HG03558 (cell line): ENCODE data around the gene BACH2.
"Not testable (repeated sequence)": the region's sequence is repeated elsewhere in the genome, so short reads cannot be mapped to it uniquely, and the experiment has no call there.

Experiments used
- ATAC-seq: cut with Tn5 transposase; IDR thresholded peaks from one replicate; pipeline ENCODE4 v1.9.1; 2021; ENCODE audit warnings: moderate number of reproducible peaks; ENCODE audit not compliant: unreplicated experiment; ENCODE audit errors: extremely low read depth

BACH2 gene

DNA sequence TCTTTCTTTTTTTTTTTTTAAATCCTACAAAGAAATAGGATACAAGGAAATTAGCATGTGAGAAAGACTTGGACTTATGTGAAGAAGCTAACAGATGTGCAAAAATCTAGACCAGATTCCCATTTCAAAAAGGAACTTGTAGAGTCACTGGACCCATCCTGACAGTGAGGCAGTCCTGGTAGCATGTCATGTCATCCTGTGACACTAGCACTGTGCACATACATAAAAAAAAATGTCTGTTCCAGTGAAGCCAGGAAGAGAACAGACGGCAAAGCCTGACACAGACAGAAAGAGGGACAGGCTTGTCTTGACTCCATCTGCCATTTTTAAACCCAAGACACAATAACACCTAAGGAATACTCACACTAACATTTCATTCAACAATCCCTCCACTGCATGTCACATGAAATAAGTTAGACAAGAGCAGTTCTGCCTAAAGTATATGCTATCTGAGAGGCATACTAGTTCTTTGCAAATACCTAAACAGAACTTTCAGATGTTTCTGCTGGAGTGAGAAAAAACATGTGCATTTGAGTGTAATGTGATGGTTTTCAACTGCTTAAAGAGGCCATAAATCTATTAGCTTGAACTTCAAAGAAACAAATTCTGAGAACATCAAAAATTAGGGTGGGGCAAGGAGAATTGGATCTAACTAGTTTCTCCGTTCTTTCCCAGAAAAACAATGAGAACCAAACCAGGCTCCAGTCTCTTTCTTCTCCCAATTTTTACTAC lies 159.6 kb downstream of the BACH2 start:
- ATAC-seq: no peak

DNA sequence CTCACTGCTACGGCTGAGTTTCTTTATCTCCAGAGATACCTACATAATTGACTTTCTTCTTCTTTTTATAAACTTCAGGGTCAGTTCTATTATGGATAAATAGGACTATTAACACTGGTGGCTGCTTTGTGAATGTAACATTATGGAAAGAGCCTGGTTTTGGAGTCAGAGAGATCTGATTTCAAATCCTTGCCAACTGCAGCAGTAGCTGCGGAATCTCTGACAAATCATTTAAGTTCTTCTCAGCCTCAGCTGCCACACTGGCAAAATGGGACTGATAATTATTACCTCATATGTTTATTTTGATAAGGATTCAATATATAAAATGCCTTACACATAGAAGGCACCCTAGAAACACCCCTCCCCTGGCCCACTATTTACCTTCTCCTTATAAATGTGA lies 160.5 kb downstream of the BACH2 start:
- no peak for ATAC-seq

DNA sequence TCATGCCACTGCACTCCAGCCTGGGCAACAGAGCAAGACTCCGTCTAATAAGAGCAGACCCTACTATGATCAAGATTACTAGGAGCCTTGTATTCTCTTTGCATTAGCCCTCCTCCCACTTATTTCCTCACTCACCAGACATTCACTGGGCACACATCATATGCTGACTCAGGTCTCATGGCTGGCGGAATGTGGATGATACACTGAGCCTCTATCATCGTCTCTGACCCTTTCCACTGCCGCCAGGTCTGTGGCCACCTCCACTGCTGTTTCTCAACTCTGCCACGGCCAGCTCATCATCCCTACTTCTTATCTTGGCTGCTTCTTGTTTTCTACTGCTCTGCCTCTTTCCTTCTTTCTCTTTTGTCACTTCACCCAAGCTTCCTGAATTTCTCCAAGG lies 161.0 kb downstream of the BACH2 start:
- no peak for ATAC-seq

DNA sequence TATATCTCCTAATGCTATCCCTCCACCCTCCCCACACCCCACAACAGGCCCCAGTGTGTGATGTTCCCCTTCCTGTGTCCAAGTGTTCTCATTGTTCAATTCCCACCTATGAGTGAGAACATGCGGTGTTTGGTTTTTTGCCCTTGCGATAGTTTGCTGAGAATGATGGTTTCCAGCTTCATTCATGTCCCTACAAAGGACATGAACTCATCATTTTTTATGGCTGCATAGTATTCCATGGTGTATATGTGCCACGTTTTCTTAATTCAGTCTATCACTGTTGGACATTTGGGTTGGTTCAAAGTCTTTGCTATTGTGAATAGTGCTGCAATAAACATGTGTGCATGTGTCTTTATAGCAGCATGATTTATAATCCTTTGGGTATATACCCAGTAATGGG lies 163.0 kb downstream of the BACH2 start:
- ATAC-seq: not testable (repeated sequence)

DNA sequence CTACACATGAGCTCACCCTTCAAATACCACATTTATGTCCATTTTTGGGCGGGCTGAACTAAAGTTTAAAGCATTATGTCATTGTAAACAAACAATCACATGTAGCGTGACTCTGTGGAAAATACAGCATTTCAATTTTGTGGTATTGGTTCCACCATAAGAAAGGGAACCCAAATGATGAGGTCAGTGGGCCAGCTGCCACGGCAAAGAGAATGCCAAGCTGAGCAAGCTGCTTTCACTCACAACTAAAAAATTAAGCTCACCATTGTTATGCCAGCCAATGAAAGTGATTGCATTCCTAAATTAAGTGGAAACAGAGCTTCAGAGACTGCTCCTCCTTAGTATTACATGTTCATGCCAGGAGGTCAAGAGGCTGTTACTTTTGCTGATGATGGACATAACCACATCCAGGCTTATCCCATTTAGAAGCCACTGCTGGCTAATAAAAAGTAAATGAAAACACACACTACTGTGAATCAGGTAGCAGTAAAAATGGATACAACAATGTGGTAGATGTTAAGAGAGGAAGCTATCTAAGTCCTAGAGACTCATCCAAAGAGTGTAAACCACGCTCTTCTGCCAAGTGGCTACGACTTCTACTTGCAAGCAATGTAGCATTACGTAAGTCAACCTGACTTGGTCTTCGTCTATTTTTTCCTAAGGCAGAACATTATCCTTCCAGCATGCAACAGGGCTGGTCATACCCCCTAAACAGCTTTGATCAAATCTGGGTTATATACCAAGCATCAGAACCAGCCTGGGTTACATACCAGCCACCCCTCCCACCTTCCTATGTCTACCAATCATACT lies 164.8 kb downstream of the BACH2 start:
- no peak for ATAC-seq

DNA sequence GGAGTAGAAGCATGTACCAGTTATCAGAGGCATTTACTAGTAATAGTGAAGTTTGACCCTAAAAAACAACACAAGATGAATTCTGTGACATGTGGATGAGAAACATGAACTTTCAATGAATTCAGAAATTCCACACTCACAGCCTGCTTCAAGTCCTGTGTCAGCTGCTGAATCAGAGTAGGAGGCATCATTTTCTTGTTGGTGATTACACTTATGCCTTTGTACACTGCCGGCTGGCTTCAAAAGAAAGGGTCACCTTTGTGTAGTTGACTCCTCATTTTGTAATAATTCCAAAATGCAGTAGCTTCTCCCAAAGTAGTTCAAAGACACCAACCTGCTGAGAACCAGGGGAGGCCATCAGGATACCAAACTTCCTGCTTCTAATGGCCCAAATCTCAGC lies 165.5 kb downstream of the BACH2 start:
- ATAC-seq: no peak

DNA sequence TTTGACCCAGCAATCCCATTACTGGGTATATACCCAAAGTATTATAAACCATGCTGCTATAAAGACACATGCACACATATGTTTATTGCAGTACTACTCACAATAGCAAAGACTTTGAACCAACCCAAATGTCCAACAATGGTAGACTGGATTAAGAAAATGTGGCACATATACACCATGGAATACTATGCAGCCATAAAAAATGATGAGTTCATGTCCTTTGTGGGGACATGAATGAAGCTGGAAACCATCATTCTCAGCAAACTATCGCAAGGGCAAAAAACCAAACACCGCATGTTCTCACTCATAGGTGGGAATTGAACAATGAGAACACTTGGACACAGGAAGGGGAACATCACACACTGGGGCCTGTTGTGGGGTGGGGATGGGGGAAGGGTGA lies 168.0 kb downstream of the BACH2 start:
- ATAC-seq: not testable (repeated sequence)

DNA sequence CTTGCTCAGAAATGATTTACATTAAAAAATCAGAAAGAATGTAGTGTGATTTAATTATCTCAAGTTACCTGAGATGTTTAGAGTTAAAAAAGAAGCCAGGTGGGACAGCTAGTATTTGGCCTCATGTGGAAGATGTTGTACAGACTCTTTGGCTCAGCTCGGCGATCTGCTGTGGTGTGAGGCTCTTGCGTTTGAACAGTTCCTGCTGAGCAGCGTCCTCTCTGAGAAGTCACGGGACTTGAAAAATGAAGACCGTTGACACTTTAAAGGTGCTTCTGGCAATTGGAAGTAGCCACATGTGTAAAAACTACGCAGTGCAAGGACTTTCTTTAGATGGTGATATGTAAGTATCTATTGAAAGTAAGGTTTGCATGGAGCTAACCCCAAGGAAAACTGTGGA lies 169.0 kb downstream of the BACH2 start:
- no peak for ATAC-seq

DNA sequence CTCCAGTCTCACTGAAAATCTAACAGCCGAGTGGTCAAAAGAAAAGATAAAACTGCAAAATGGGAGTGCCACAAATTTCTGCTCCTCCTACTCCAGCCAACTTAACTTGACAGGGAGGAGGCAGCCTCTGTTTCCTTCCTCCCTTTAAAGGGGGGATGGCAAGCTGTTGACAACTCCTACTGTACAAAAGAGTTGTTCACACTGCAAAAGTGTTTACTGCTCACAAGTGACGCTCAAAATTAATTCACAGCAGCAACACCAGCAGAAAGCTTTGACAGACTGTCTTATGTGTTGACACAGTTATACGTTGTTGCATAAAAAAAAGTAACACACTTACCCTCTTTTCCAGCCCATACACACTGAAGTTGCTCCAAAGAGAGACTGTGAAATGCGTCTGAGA lies 169.8 kb downstream of the BACH2 start:
- ATAC-seq: no peak

DNA sequence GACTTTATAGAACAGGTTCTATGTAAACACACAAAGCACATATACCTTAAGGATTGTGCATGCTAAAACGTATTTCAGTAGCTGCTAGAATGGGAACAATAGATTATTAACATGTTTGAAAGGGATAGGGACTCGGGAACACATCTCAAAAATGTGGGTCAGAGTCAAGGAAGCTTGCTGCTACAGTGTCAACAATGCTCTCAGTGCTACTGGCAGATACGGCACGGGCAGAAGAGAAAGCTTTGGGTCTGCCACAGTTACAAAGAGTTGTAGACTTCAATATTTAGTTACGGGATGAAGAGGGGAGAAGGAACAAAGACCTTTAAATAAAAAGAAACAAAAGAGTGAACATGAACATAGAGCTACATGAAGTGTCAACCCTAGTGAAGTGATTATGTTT lies 170.5 kb downstream of the BACH2 start:
- no peak for ATAC-seq

DNA sequence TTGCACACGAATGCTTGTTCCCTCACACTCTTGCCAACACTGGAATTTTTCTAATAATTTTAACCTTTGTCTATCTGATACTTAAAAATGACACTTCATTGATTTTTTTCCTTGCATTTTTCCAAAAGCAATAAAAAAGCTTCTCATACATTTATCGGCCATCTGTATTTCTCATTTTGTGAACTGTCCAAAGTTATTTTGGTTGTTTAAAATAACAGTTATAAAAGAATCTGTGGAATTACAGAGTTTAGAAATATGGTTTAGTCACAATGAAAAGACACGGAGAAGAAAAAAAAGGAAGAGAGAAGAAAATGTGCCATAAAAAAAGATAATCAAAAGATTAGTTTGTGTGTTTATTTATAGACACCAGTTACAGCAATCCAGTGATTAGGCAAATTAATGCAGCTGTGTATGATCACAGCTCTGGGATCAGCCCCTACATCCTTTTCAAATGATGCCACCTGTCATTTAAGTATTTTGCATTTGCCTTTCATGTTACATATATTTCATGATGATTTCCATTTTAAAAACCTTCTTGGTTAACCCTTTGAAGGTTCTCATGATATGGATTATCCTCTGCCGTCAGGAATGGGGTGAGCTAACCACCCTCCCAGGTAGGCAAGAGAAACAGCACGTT lies 171.7 kb downstream of the BACH2 start:
- no peak for ATAC-seq

DNA sequence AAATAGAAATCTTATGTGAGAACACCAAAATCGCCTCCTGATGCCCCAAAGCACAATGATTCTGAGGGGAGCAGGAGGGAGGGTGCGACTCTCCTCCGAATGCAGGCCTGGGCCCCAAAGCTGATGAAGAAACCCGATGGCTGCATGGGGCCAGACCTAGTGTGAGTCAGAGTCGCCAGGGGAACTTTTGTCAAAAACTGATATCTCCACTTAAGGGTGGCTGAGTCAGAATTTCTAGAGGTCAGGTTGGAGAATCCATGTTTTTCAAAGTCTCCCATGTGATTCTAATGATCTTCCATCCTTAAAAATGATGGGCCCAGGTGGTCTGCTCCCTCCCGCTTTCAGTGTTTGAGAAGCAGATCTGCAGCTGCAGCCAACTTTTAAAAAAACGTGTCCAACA lies 172.8 kb downstream of the BACH2 start:
- ATAC-seq: no peak

DNA sequence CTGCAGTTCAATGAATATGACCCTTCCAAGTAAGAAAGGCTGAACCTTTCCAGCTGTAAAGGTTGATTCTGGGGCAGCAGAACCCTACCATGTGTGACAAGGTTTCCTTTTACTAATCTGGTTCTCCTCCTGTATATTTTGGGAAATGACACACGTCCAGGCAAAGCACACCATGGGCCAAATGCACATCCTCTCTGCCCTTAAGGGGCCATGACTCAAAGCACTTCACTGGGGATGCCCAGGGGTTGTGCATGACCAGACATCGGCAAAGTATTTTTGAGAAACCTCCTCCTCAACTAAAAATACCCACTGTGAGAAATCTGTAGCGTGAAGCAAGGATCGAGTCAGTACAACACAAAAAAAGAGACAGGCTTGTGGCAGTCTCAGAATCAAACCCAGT lies 174.7 kb downstream of the BACH2 start:
- no peak for ATAC-seq

DNA sequence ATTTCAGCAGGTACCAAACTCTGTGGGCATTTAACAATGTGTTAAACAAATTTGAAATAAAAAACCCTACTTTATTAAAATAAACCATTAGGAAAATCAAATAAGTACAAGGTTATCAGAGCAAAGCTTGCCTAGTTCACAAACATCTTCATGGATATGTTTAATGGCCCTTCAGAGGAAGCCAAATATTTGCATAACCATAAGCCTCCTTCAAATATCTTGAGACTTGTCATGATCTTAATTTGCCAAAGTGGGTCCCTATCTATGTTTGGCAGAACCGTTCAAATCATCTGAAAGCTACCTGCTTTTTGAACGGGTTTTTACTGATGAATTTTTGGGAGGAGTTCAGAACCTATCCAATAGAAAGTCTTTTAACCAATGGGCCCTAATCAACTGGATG lies 176.3 kb downstream of the BACH2 start:
- ATAC-seq: no peak

DNA sequence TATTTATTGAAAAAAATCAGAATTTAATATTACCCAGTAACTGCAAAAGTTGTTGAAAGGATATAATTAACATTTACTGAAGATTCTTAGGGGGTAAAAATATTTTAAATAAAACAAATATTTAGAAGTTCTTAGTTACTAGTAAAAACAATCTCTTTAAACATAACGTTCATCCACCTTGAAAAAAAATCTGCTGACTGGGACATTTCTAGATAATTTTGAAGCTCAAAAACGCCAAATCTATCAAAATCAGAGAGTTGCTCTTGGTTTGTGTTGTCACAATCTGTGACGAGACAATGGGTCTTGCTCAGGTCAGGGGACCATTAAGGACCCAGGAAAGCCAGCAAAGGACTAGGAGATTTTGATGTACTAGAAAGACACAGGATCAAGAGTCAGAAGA lies 177.0 kb downstream of the BACH2 start:
- ATAC-seq: no peak

DNA sequence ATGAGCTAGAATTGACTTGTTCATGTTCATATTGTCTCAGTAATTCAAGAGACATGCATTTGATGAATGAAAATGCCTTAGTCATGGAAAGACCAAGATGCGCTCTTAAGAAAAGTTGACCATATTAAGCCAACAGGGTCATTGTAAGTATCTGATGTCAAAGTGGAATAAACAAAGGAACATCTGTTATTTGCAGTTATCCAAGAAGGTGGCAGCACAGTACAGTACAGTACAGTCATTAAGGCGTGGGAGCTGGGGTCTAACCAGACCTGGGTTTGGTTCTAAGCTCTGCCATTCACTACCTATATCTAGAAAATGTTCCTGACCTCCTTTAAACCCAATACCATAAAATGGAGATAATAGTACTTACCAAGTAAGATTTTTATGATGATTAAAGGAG lies 178.1 kb downstream of the BACH2 start:
- no peak for ATAC-seq

DNA sequence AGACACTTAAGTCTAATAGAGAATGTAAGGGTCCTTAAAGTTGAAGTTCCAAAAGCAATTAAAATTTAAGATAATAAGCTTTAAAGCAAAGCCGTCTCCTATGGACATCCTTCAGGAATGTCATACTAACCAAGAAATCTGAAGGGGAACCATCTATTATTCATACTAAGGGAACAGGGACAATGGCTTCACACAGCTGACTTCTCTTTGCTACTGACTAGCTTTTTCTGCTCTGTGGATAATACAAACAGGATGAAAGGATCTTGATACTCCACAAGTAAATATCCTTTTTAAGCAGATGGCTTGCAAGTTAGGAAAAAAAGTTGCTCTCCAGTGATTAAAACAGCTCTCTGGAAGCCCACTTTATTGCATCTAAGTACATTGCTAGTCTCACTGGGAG lies 178.6 kb downstream of the BACH2 start:
- ATAC-seq: no peak

DNA sequence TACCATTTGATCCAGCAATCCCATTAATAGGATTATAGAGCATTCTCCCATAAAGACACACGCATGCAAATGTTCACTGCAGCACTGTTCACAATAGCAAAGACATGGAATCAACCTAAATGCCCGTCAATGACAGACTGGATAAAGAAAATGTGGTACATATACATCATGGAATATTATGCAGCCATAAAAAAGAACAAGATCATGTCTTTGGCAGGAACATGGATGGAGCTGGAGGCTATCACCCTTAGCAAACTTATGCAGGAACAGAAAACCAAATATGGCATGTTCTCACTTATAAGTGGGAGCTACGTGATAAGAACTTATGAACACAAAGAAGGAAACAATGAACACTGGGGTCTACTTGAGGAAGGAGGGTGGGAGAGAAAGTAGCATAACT lies 180.5 kb downstream of the BACH2 start:
- ATAC-seq: not testable (repeated sequence)

DNA sequence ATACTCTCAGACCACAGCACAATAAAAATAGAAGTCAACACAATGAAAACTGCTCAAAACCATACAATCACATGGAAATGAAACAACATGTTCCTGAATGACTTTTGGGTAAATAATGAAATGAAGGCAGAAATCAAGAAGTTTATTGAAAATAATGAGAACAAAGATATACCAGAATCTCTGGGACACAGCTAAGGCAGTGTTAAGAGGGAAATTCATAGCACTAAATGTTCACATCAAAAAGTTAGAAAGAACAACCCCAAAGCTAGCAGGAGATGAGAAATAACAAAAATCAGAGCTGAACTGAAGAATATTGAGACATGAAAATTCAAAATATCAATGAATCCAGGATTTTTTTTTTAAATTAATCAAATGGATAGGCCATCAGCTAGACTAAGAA lies 183.3 kb downstream of the BACH2 start:
- ATAC-seq: no peak

DNA sequence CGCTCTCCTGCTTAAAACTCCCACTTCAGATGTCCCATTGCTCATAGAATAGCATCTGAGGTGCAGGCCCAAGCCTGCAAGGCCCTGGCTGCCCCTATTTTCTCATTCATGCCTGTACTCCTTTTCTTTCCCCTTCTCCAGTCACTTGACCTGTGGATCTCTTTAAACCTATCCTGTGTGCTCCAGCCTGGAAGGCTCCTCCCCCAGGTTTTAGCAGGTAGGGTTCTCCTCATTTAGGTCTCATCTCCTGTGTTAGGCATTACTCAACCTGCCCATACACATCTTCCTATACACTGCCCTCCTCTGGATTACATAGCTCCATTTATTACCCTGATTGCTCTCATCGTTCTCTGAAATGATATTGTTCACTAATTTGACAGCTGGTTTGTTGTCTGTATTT lies 185.3 kb downstream of the BACH2 start:
- no peak for ATAC-seq

DNA sequence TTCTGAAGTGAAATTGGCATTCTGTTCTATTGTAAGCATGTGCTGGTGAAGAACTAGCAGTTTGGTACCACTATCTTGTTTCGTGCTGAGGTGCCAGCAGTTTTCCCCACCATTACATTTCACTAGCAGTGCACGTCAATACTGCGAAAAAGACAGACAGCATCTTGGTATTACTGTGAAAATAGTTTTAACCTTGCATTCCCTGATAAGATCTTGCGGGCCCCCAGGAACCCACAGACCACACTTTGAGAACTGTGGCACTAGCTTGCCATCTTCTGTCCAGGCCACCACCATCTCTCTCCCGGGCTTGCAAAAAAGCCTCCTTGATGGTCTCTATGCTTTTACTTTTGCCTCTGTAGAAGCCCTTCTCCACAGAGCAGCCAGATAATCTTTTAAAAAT lies 185.7 kb downstream of the BACH2 start:
- ATAC-seq: no peak
